22Rv1 (cell line): Measurements from ENCODE around the gene MTHFD2L.

Experiments
- ZFX ChIP-seq: fragments of 450-650 bp; IDR thresholded peaks from 2 replicates; pipeline ENCODE4 v1.6.1; 2017; ENCODE audit warnings: antibody characterized with exemption, borderline replicate concordance
- TF ChIP-seq, protein P1 (sequence below): fragments of 450-650 bp; IDR thresholded peaks from 2 replicates; pipeline ENCODE4 v1.5.1; 2017; ENCODE audit warnings: mild to moderate bottlenecking

DNA sequence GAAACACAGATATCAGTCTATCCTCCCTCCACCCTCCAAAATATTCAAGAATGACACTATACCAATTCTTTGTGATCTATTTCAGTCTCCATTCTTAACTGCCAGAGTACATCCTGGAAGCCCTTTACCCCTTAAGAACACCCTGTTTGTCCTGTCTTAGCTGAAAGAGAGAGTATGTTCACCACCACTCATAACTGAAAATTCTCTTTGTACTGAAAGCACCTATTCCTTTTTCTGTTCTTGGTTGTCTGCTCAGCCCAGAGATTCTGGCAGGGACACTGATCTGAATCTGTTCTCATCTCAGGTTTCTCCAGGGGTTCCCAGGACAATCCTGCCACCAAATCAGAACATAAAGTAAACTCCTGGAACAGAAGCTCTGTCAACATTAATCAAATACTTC lies 181.6 kb downstream of the MTHFD2L start:
- TF ChIP-seq, protein P1, sequence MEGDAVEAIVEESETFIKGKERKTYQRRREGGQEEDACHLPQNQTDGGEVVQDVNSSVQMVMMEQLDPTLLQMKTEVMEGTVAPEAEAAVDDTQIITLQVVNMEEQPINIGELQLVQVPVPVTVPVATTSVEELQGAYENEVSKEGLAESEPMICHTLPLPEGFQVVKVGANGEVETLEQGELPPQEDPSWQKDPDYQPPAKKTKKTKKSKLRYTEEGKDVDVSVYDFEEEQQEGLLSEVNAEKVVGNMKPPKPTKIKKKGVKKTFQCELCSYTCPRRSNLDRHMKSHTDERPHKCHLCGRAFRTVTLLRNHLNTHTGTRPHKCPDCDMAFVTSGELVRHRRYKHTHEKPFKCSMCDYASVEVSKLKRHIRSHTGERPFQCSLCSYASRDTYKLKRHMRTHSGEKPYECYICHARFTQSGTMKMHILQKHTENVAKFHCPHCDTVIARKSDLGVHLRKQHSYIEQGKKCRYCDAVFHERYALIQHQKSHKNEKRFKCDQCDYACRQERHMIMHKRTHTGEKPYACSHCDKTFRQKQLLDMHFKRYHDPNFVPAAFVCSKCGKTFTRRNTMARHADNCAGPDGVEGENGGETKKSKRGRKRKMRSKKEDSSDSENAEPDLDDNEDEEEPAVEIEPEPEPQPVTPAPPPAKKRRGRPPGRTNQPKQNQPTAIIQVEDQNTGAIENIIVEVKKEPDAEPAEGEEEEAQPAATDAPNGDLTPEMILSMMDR = no peak
- no peak for TF ChIP-seq ZFX
